ENCODE data around the gene LARGE1.

GRCh38 chr22:33940741-33941140 is 20.5 kb upstream of the LARGE1 start:
- TF ChIP-seq CTCF (IDR thresholded peaks at IDR 0.05; ENCODE audit: borderline replicate concordance, extremely low read depth, low read length, poor library complexity, severe bottlenecking) (no peak), EZH2 (IDR thresholded peaks at IDR 0.05; ENCODE audit: borderline replicate concordance, low read depth, low read length, severe bottlenecking) (no peak)

Data from DND-41 (cell line).